RWPE2 (cell line): ENCODE data around the gene SAPCD1.

Source experiments
- ATAC-seq: fragments of 200-7000 bp; cut with Tn5 transposase; 3 replicates; pipeline ENCODE4 v1.9.1; 2021; ENCODE audit warnings: low read depth
- DNase-seq: peaks from one replicate; pipeline ENCODE4 v3.0.0-alpha.2; 2020; ENCODE audit warnings: low spot score
- H3K27ac ChIP-seq: fragments of 450-650 bp; 2 replicates; pipeline ENCODE4 v1.5.1; 2017; ENCODE audit warnings: mild to moderate bottlenecking; ENCODE audit not compliant: poor library complexity, severe bottlenecking
- H3K27me3 ChIP-seq: fragments of 250-450 bp; sonication (Bioruptor Pico); 2 replicates; pipeline ENCODE4 v1.5.1; 2021; ENCODE audit warnings: mild to moderate bottlenecking, moderate library complexity; ENCODE audit not compliant: insufficient read depth, poor library complexity, severe bottlenecking
- H3K36me3 ChIP-seq: fragments of 250-450 bp; sonication (Bioruptor Pico); 2 replicates; pipeline ENCODE4 v1.5.1; 2020; ENCODE audit warnings: low read depth, mild to moderate bottlenecking, moderate library complexity
- H3K4me1 ChIP-seq: fragments of 250-450 bp; sonication (Bioruptor Pico); 2 replicates; pipeline ENCODE4 v1.5.1; 2021; ENCODE audit warnings: mild to moderate bottlenecking, moderate library complexity; ENCODE audit not compliant: insufficient read depth, poor library complexity, severe bottlenecking
- H3K4me3 ChIP-seq: fragments of 250-450 bp; sonication (Bioruptor Pico); 2 replicates; pipeline ENCODE4 v1.5.1; 2021; ENCODE audit warnings: mild to moderate bottlenecking, moderate library complexity; ENCODE audit not compliant: severe bottlenecking
- H3K9me3 ChIP-seq: fragments of 250-450 bp; sonication (Bioruptor Pico); 2 replicates; pipeline ENCODE4 v1.5.1; 2021; ENCODE audit warnings: mild to moderate bottlenecking, moderate library complexity; ENCODE audit not compliant: severe bottlenecking
- CTCF ChIP-seq: fragments of 450-650 bp; IDR thresholded peaks from one replicate; pipeline ENCODE4 v1.5.1; 2017; ENCODE audit warnings: mild to moderate bottlenecking, moderate library complexity; ENCODE audit not compliant: poor library complexity, severe bottlenecking

SAPCD1 gene

GRCh38 chr6:31782126-31782855 is 19.8 kb downstream of the SAPCD1 start:
- no peaks in the 10 kb centered on the region for H3K9me3 ChIP-seq
- peaks cover under 1% of the 10 kb centered on the region for H3K4me1 ChIP-seq
- peaks cover 72% of the 10 kb centered on the region for H3K36me3 ChIP-seq
- ATAC-seq (no peak), DNase-seq (no peak)
- H3K27me3 ChIP-seq, result no peaks in the 10 kb centered on the region
- H3K27ac ChIP-seq, result no peak overlapping the region
- no peak for TF ChIP-seq CTCF
- no peak overlapping the region for H3K4me3 ChIP-seq

- H3K27me3 ChIP-seq, result no peaks in the 10 kb centered on the region
- peaks cover 86% of the 10 kb centered on the region for H3K36me3 ChIP-seq
- ATAC-seq (no peak), DNase-seq (no peak)
- H3K4me1 ChIP-seq, result no peaks in the 10 kb centered on the region
- TF ChIP-seq CTCF, result no peak
- no peak overlapping the region for H3K27ac ChIP-seq
- no peaks in the 10 kb centered on the region for H3K9me3 ChIP-seq
- no peak overlapping the region for H3K4me3 ChIP-seq
Measured at GRCh38 chr6:31784098-31784925, 21.9 kb downstream of the SAPCD1 start.

DNA sequence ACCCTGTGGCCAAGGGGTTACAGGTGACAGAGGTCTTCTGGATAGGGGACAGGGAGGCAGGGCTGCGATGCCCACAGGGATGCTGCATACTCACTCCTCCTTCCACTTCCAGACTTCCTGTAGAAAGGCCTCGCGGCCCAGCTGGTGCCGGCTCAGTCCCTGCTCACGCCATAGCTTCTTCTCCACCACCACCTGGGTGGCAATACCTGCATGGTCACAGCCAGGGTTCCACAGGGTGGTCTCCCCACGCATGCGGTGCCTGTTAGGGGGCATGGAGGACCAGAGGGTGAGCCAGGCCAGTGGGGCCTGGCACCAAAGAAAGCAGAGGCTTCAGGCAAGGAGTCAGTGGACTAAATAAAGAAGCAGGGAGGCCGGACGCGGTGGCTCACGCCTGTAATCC is 23.0 kb downstream of the SAPCD1 start:
- Histone ChIP-seq H3K36me3 (peaks cover 90% of the 10 kb centered on the region), H3K4me3 (no peak overlapping the region), H3K9me3 (no peaks in the 10 kb centered on the region), H3K4me1 (no peaks in the 10 kb centered on the region), H3K27ac (no peak overlapping the region), H3K27me3 (no peaks in the 10 kb centered on the region)
- ATAC-seq (no peak), DNase-seq (no peak)
- no peak for TF ChIP-seq CTCF

GRCh38 chr6:31791324-31792089 is 29.1 kb downstream of the SAPCD1 start:
- TF ChIP-seq CTCF, result peak; percentile 73
- H3K27ac ChIP-seq, result peak overlapping the region; percentile 86
- peaks cover 65% of the 10 kb centered on the region for H3K36me3 ChIP-seq
- H3K4me1 ChIP-seq, result peaks cover 7% of the 10 kb centered on the region
- H3K4me3 ChIP-seq, result no peak overlapping the region
- H3K27me3 ChIP-seq, result no peaks in the 10 kb centered on the region
- ATAC-seq (no peak), DNase-seq (no peak)
- H3K9me3 ChIP-seq, result no peaks in the 10 kb centered on the region
